Melanocyte of skin (primary cell): ENCODE data around the gene BEND4. TPM values are rescaled to one million over a fixed set of nuclear protein-coding genes. Genes with fewer than 3 reads are reported as not detected.

Experiments
- total RNA-seq, 2 donors: library from RNA; depleted of rRNA; stranded (reverse); fragments of >200 nt; gene quantifications; 2 replicates each; pipeline ENCODE4 v1.2.3, GENCODE V29; 2012

The BEND4 gene
- not detected for total RNA-seq

GRCh38 chr4:42152507-42153504, at the start of gene BEND4:
BEND4 (minus strand) TSS chr4:42152655; CDS start chr4:42152143, 512 bp downstream.

Other genes with a start within 250 kb of the BEND4 start
- gene TMEM33, start 217.2 kb downstream of the BEND4 start, total RNA-seq: 100 to 1,000 TPM; 105 to 131 TPM
- gene DCAF4L1, start 170.9 kb downstream of the BEND4 start, total RNA-seq: under 1 TPM; 0.34 to 0.67 TPM
- gene SLC30A9, start 162.1 kb downstream of the BEND4 start, total RNA-seq: 10 to 100 TPM; 56.3 to 61.6 TPM
- under 1 TPM in 1 of 2 donors, not detected in 1; 0.34 TPM for gene SHISA3, start 244.8 kb upstream of the BEND4 start, total RNA-seq